ENCODE results near the gene PCBP3.

DNA sequence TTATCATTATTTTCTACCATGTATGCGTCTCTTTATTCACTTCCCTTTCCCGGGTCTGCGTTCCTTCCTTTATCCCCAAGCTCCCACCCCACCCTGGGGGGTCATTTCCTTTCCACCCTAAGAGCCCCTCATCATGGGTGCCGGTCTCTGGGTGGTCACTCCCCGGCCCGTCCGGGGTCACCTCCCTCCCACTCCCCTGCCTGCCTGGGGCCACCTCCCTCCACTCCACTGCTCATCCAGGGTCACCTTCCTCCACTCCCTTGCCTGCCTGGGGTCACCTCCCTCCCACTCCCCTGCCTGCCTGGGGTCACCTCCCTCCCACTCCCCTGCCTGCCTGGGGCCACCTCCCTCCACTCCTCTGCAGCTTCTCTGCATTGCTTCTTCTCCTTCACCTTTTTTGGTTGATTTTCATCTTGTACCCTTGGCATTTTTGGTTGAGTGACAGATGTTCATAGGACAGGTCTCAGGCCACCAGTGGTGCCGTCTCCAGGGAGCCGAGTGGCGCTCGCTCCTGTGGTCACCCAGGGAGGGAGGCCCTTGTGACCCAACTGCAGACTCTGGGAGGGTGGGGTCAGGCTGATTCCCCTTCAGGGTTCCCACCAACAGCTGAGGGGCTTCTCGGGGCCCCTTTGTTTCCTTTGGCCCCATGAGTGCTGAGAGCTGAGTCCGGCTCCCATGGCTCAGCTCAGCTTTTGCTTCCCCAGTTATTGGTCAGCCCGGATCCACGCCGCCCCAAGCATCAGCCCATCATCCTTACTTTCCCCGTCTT lies 48.6 kb upstream of the PCBP3 start:
- TF ChIP-seq, protein P1, sequence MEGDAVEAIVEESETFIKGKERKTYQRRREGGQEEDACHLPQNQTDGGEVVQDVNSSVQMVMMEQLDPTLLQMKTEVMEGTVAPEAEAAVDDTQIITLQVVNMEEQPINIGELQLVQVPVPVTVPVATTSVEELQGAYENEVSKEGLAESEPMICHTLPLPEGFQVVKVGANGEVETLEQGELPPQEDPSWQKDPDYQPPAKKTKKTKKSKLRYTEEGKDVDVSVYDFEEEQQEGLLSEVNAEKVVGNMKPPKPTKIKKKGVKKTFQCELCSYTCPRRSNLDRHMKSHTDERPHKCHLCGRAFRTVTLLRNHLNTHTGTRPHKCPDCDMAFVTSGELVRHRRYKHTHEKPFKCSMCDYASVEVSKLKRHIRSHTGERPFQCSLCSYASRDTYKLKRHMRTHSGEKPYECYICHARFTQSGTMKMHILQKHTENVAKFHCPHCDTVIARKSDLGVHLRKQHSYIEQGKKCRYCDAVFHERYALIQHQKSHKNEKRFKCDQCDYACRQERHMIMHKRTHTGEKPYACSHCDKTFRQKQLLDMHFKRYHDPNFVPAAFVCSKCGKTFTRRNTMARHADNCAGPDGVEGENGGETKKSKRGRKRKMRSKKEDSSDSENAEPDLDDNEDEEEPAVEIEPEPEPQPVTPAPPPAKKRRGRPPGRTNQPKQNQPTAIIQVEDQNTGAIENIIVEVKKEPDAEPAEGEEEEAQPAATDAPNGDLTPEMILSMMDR (IDR thresholded peaks at IDR 0.05) = no peak
- TF ChIP-seq POLR2A (IDR thresholded peaks at IDR 0.05) = no peak
